C4-2B (cell line): ENCODE measurements around the gene TSPAN9.

Source experiments
- ZFX ChIP-seq: fragments of 450-650 bp; IDR thresholded peaks from 2 replicates; pipeline ENCODE4 v1.6.1; 2017
- TF ChIP-seq, protein P1 (sequence below): fragments of 450-650 bp; conservative IDR thresholded peaks from 2 replicates; pipeline ENCODE4 v1.5.1; 2017; ENCODE audit warnings: mild to moderate bottlenecking

GRCh38 chr12:3207858-3208257 lies 130.7 kb downstream of the TSPAN9 start:
- TF ChIP-seq, protein P1, sequence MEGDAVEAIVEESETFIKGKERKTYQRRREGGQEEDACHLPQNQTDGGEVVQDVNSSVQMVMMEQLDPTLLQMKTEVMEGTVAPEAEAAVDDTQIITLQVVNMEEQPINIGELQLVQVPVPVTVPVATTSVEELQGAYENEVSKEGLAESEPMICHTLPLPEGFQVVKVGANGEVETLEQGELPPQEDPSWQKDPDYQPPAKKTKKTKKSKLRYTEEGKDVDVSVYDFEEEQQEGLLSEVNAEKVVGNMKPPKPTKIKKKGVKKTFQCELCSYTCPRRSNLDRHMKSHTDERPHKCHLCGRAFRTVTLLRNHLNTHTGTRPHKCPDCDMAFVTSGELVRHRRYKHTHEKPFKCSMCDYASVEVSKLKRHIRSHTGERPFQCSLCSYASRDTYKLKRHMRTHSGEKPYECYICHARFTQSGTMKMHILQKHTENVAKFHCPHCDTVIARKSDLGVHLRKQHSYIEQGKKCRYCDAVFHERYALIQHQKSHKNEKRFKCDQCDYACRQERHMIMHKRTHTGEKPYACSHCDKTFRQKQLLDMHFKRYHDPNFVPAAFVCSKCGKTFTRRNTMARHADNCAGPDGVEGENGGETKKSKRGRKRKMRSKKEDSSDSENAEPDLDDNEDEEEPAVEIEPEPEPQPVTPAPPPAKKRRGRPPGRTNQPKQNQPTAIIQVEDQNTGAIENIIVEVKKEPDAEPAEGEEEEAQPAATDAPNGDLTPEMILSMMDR = no peak
- no peak for TF ChIP-seq ZFX
